ENCODE data around the gene RBM27.
"Not testable (repeated sequence)": the region's sequence is repeated elsewhere in the genome, so short reads cannot be mapped to it uniquely, and the experiment has no call there.

The RBM27 gene

GRCh38 chr5:146203011-146203871, at the start of gene RBM27:
Gene RBM27, plus strand, starts transcription at chr5:146203605. Its CDS starts 161 bp downstream, at chr5:146203766.
- peak; percentile 98 for FAIRE-seq

GRCh38 chr5:146158255-146158654, 45.1 kb upstream of the RBM27 start:
- DNase-seq (ENCODE audit: extremely low spot score, insufficient read length, low read depth) (no peak), FAIRE-seq (no peak)

More at GRCh38 chr5:146203011-146203871, at the start of gene RBM27:
- peak; percentile 98 for DNase-seq (ENCODE audit: extremely low spot score, insufficient read length, low read depth)

- FAIRE-seq = no peak
Measured at GRCh38 chr5:146164382-146164781, 39.0 kb upstream of the RBM27 start.

GRCh38 chr5:146165460-146165859, 37.9 kb upstream of the RBM27 start:
- FAIRE-seq (no peak), DNase-seq (ENCODE audit: extremely low spot score, insufficient read length, low read depth) (no peak)

More at GRCh38 chr5:146164382-146164781, 39.0 kb upstream of the RBM27 start:
- DNase-seq (ENCODE audit: extremely low spot score, insufficient read length, low read depth) = no peak

DNA sequence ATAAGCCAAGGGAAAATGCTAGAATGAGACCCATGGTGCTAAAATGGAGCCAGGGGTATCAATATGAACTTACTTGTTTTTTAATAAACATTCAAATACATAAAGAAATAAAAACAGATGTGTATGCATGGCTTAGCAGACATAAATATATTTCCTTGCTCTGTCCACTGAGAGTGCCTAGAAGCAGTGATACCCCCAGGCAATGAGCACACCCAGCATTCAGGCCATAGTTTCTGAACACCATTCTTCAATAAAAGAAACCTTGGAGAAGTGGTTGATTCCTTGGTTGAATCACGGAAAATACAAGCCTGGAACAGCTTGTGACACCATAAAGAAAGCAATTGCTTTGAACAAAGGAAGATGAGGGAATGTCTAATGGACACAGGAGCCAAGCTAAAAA, 37.5 kb upstream of the RBM27 start:
- DNase-seq (ENCODE audit: extremely low spot score, insufficient read length, low read depth) (no peak), FAIRE-seq (no peak)

DNA sequence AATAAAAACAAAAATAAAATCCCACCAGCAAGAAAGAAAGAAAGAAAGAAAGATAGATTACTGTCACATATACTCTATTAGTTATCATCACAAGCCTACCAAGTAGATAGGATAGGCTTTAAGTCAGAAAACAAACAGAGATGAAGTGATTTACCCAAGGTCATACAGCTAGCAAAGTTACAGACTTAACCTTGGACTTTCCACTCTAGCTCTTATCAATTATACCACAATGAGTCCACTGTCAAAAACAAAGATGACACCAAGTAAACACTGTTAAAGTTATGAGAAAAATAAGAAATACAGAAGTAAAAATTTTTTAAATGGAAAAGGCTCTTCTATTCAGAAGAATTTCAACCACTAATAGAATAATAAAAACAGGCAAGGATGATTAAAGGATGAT, 34.3 kb upstream of the RBM27 start:
- FAIRE-seq (no peak), DNase-seq (ENCODE audit: extremely low spot score, insufficient read length, low read depth) (no peak)

- FAIRE-seq = peak; percentile 75
- not testable (repeated sequence) for DNase-seq (ENCODE audit: extremely low spot score, insufficient read length, low read depth)
Measured at GRCh38 chr5:146173049-146173448, 30.4 kb upstream of the RBM27 start.

DNA sequence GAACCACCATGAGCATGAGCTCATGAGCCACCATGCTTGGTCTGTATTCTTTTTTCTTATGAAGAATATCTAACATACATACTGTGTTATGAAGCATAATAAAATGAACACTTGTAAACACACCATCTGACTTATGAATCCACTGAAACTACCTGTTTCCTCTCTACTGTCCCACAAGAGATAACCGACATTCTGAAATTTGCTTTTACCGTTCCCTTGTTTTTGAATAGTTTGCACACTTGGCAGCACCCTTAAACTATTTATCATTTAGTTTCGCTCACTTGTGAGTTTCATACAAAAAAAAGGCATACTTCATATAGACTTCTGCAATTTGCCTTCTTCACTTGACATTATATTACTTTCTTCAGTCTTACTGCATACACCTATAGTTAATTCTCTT, 29.8 kb upstream of the RBM27 start:
- DNase-seq (ENCODE audit: extremely low spot score, insufficient read length, low read depth) (peak; percentile 8), FAIRE-seq (peak; percentile 92)

DNA sequence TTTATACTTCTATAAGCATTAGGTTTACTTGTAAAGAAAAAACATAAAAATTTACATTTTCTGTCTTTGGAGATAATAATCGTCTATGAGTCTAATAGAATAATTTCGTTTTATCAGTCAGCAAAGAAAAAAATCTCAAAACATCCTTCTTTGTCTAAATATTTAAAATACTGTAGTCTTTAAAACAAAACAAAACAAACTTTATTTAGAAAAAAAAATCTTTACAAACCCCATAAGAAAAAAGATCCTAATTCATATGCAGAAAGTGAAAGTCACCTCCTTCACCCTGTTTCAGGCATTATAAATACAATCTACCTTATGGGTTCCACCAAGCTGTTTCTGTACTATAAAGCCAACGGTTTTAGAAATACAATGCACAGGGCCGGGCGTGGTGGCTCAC, 26.6 kb upstream of the RBM27 start:
- DNase-seq (ENCODE audit: extremely low spot score, insufficient read length, low read depth) = no peak
- FAIRE-seq = no peak

DNA sequence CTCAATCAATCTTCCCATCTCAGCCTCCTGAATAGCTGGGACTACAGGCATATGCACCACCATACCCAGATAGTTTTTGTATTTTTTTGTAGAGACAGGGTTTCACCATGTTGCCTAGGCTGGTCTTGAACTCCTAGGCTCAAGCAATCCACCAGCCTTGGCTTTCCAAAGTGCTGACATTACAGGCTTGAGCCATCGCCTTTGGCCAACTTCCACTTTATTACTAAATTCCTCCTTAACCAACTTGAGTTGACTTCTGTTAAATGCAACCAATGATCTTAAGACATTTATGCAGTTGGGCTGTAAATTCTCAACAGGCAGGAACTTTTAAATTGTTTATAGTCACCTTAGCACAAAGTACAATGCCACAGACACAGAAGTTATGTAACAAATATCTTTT, 23.7 kb upstream of the RBM27 start:
- no peak for FAIRE-seq
- no peak for DNase-seq (ENCODE audit: extremely low spot score, insufficient read length, low read depth)

GRCh38 chr5:146183403-146183802, 20.0 kb upstream of the RBM27 start:
- not testable (repeated sequence) for DNase-seq (ENCODE audit: extremely low spot score, insufficient read length, low read depth); FAIRE-seq

- FAIRE-seq (no peak), DNase-seq (ENCODE audit: extremely low spot score, insufficient read length, low read depth) (no peak)
Measured at GRCh38 chr5:146185161-146185560, 18.2 kb upstream of the RBM27 start.

DNA sequence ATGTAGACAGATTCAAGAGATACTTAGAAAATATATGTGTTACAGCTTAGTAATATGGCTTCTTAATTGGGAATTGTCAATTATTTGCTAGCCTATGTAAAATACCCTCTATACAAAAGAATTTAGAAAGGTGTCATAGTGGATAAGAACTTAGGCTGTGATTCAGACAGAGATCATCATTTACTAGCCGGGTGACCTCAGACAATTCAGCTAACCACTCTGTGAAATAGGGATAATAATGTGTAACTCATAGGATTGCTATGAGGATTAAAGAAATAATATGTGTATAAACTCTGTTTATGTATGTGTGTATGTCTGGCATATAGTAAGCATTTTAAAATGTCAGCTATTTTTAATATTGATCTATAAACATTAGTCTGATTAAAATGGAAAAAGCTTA, 15.0 kb upstream of the RBM27 start:
- FAIRE-seq = no peak

DNA sequence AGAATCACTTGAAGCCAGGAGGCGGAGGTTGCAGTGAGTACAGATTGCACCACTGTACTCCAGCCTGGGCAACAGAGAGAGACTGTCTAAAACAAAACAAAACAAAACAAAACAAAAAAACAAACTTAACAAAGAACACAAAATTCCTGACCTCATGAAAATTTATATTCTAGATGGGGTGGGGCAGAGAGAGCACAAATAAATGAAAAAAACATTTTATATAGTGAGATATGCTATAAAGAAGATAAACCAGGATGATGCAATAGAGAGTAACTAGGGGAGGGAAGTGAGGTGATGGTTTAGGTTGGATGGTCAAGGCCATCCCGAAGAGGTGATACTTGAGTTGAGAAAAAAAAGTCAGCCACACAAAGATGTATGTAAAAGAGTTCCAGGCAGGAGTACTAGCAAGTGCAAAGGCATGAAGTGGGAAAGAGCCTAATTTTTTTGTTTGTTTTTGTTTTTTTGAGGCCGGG, 10.8 kb upstream of the RBM27 start:
- FAIRE-seq (no peak), DNase-seq (ENCODE audit: extremely low spot score, insufficient read length, low read depth) (no peak)

More for the DNA sequence above, 15.0 kb upstream of the RBM27 start:
- no peak for DNase-seq (ENCODE audit: extremely low spot score, insufficient read length, low read depth)

DNA sequence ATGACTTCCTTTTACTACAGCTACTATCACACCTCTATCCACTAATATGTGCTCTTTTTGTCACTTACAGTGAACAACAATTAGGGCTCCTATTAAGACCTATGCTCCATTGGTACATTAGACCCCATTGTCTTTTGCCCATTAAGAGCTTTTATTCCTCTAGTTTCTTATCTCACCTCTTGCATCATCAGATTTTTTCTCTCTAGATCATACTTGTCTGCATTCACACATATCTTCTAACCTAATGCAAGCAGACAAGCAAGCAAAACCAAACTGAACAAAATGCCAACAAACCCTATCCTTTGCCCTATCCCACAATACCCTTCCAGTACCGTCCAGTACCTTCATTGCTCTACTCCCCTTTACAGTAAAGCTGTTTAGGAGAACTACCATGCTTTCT, 10.1 kb upstream of the RBM27 start:
- FAIRE-seq (no peak), DNase-seq (ENCODE audit: extremely low spot score, insufficient read length, low read depth) (no peak)

- not testable (repeated sequence) for FAIRE-seq; DNase-seq (ENCODE audit: extremely low spot score, insufficient read length, low read depth)
Measured at GRCh38 chr5:146194997-146195396, 8.4 kb upstream of the RBM27 start.

GRCh38 chr5:146196459-146197048, 6.9 kb upstream of the RBM27 start:
- no peak for FAIRE-seq
- DNase-seq (ENCODE audit: extremely low spot score, insufficient read length, low read depth) = no peak

GRCh38 chr5:146199176-146199815, 4.1 kb upstream of the RBM27 start:
- no peak for FAIRE-seq
- no peak for DNase-seq (ENCODE audit: extremely low spot score, insufficient read length, low read depth)

GRCh38 chr5:146201795-146202194, 1.6 kb upstream of the RBM27 start:
- FAIRE-seq; DNase-seq (ENCODE audit: extremely low spot score, insufficient read length, low read depth): not testable (repeated sequence)

DNA sequence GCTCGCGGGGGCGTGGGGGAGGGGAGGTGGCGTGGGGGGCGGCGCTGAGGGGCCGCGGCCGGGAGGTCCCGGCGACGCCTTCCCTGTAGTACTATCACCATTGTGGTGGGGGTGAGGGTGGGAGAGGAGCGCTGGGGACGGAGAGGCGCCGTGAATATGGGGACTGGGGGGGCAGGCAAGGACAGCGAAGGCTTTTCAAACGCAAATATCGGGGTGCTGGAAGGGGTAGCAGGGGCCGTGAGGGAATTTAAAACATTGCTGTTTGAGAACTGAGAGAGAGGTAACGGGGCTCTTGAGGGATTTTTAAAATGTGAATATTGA, 427 bp downstream of the RBM27 start:
- DNase-seq (ENCODE audit: extremely low spot score, insufficient read length, low read depth) = no peak
- FAIRE-seq = no peak
